Peyer's patch (tissue), 4 donors: ENCODE data around the gene RAPGEF1.

ENCODE experiments used
- POLR2A ChIP-seq, 2 donors: fragments of 450-650 bp; IDR thresholded peaks; one replicate each; pipeline ENCODE4 v1.5.1; 2017; ENCODE audit warnings: antibody characterized with exemption in 2 of 2, mild to moderate bottlenecking in 2 of 2, moderate library complexity in 2 of 2
- TF ChIP-seq, protein P1 (sequence below), 6 experiments: fragments of 450-650 bp in 4 of 6; fragments of 200-600 bp in 2 of 6; sonication (generic) in 1 of 6; IDR thresholded peaks; one replicate each; pipeline ENCODE4 v1.5.1; 2017 to 2019; ENCODE audit warnings: antibody characterized with exemption in 6 of 6, mild to moderate bottlenecking in 3 of 6, moderate library complexity in 1 of 6

DNA sequence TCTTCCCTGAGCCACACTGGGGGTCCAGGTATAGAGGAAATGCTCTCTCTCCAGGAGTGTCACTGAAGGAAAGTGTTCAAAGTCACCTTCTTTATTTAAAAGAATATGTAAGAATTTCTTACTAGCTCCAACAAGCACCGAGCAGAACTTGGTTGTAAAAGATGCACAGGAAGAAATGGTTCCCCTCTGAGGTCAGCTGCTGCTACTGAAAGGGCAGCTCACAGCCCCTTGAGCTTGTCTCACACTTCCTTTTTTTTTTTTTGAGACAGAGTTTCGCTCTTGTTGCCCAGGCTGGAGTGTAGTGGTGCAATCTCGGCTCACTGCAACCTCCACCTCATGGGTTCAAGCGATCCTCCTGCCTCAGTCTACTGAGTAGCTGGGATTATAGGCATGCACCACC is 117.4 kb downstream of the RAPGEF1 start:
- TF ChIP-seq, protein P1, sequence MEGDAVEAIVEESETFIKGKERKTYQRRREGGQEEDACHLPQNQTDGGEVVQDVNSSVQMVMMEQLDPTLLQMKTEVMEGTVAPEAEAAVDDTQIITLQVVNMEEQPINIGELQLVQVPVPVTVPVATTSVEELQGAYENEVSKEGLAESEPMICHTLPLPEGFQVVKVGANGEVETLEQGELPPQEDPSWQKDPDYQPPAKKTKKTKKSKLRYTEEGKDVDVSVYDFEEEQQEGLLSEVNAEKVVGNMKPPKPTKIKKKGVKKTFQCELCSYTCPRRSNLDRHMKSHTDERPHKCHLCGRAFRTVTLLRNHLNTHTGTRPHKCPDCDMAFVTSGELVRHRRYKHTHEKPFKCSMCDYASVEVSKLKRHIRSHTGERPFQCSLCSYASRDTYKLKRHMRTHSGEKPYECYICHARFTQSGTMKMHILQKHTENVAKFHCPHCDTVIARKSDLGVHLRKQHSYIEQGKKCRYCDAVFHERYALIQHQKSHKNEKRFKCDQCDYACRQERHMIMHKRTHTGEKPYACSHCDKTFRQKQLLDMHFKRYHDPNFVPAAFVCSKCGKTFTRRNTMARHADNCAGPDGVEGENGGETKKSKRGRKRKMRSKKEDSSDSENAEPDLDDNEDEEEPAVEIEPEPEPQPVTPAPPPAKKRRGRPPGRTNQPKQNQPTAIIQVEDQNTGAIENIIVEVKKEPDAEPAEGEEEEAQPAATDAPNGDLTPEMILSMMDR (IDR thresholded peaks at IDR 0.05), result no peak
- TF ChIP-seq POLR2A (IDR thresholded peaks at IDR 0.05), result no peak
